Neural cell (in vitro differentiated cells): ENCODE results near the gene BMPR2.

Source experiments
- EP300 ChIP-seq: fragments of 450-650 bp; conservative IDR thresholded peaks from 2 replicates; pipeline ENCODE4 v1.6.1; 2014; ENCODE audit warnings: antibody characterized with exemption, mild to moderate bottlenecking, moderate library complexity; ENCODE audit not compliant: poor library complexity, severe bottlenecking
- EZH2 ChIP-seq: fragments of 200-600, 300-800 bp; shearing (Covaris generic), sonication (generic); IDR thresholded peaks from 2 replicates; pipeline ENCODE4 v1.6.1; 2014; ENCODE audit warnings: antibody characterized with exemption, low read length, borderline replicate concordance, mild to moderate bottlenecking; ENCODE audit not compliant: insufficient read depth, poor library complexity, severe bottlenecking
- TF ChIP-seq, protein P1 (sequence below): fragments of 450-650 bp; IDR thresholded peaks from 2 replicates; pipeline ENCODE4 v1.5.1; 2014; ENCODE audit warnings: antibody characterized with exemption, mild to moderate bottlenecking, moderate library complexity; ENCODE audit not compliant: poor library complexity, severe bottlenecking

DNA sequence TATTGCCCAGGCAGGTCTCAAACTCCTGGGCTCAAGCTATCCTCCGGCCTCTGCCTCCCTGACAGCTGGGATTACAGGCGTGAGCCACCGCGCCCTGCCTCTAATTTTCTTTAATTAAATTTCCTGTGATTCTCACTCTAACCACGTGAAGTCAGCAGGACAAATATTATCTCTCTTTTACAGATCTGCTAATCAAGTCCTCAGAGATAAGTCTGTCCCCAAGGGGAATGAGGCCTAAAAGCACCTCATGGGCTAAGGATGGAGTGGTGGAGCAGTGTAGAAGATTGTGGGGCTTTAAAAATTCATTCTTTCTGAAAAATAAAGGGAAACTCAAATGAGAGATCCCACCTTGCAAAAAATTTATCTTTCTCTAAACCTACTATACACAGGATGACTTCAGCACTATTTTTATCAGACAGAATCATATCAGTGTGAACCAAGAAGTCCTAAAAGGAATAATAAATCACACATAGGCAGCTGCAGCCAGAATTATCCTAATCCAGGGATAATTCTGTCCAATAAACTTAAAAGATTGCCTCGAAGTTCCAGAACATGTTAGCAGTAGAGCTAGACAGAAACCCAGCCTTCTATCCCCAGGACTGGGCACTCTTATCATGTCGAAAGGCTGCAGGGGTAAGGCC lies 38.3 kb upstream of the BMPR2 start:
- TF ChIP-seq EP300 (no peak), EZH2 (no peak)
- TF ChIP-seq, protein P1, sequence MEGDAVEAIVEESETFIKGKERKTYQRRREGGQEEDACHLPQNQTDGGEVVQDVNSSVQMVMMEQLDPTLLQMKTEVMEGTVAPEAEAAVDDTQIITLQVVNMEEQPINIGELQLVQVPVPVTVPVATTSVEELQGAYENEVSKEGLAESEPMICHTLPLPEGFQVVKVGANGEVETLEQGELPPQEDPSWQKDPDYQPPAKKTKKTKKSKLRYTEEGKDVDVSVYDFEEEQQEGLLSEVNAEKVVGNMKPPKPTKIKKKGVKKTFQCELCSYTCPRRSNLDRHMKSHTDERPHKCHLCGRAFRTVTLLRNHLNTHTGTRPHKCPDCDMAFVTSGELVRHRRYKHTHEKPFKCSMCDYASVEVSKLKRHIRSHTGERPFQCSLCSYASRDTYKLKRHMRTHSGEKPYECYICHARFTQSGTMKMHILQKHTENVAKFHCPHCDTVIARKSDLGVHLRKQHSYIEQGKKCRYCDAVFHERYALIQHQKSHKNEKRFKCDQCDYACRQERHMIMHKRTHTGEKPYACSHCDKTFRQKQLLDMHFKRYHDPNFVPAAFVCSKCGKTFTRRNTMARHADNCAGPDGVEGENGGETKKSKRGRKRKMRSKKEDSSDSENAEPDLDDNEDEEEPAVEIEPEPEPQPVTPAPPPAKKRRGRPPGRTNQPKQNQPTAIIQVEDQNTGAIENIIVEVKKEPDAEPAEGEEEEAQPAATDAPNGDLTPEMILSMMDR, result no peak
